Adrenal gland (tissue), 12 donors: ENCODE measurements around the gene HOXB8. TPM values are rescaled to one million over a fixed set of nuclear protein-coding genes. Genes with fewer than 3 reads are reported as not detected.
A peak's percentile ranks its signal among the peaks of the same experiment; 100 is the strongest.

Source experiments
- DNase-seq, 7 donors: peaks; one replicate each; pipeline ENCODE4 v3.0.0-alpha.2; 2019 to 2020
- H3K27ac ChIP-seq, 5 donors: fragments of 200-600 bp; sonication (generic) in 4 of 5; 1 replicate in 3 of 5; 2 replicates in 2 of 5; pipeline versions ENCODE4 v1.5.1 to v1.8.0; 2016 to 2020; ENCODE audit warnings: mild to moderate bottlenecking in 1 of 5
- H3K27me3 ChIP-seq: fragments of 200-600 bp; 2 replicates; pipeline ENCODE4 v1.8.0; 2021
- H3K36me3 ChIP-seq, 2 donors: fragments of 200-600 bp; replicated peaks in 1 of 2; 1 replicate in 1 of 2; 2 replicates in 1 of 2; pipeline versions ENCODE4 v1.5.1 to v1.8.0; 2018 to 2022
- H3K4me1 ChIP-seq, 2 donors: fragments of 200-600 bp; replicated peaks in 1 of 2; 1 replicate in 1 of 2; 2 replicates in 1 of 2; pipeline versions ENCODE4 v1.5.1 to v1.8.0; 2018 to 2021
- H3K4me3 ChIP-seq, 4 donors: fragments of 200-600 bp; sonication (generic) in 3 of 4; one replicate each; pipeline ENCODE4 v1.5.1; 2016 to 2018
- H3K9me3 ChIP-seq, 3 donors: fragments of 200-600 bp; sonication (generic) in 1 of 3; replicated peaks in 1 of 3; 1 replicate in 2 of 3; 2 replicates in 1 of 3; pipeline versions ENCODE4 v1.5.1 to v1.8.0; 2016 to 2021
- CTCF ChIP-seq, 6 experiments: fragments of 450-650 bp in 4 of 6; fragments of 200-600 bp in 2 of 6; sonication (generic) in 1 of 6; IDR thresholded peaks; 1 replicate in 5 of 6; 2 replicates in 1 of 6; pipeline versions ENCODE4 v1.5.1 to v1.8.0; 2016 to 2021; ENCODE audit warnings: antibody characterized with exemption in 6 of 6, mild to moderate bottlenecking in 2 of 6, moderate library complexity in 1 of 6
- POLR2A ChIP-seq, 2 donors: fragments of 450-650 bp; IDR thresholded peaks; one replicate each; pipeline ENCODE4 v1.6.1; 2017; ENCODE audit warnings: antibody characterized with exemption in 2 of 2, mild to moderate bottlenecking in 2 of 2, moderate library complexity in 1 of 2
- WGBS, 4 donors: extraction: QIAGEN DNeasy Blood & Tissue Kit in 2 of 4; methylation state at CpG; one replicate each; pipeline versions ENCODE4 v1.1.5 to v1.1.7; 2013 to 2017; 5-methylcytosine and 5-hydroxymethylcytosine counted together
- intact Hi-C, 2 donors: fragments of 100-400 bp; cut with DNase I; formaldehyde crosslinking; loops; one replicate each; pipeline versions ENCODE4 v1.14.1 to v1.15.0; 2022 to 2023
- polyA plus RNA-seq, 3 donors: library from polyadenylated mRNA; stranded (reverse); fragments of 200-250 nt in 2 of 3; fragments of 350-450 nt in 1 of 3; fragmentation: Illumina TruSeq in 1 of 3; extraction: RNeasy Lipid Tissue Mini Kit (QIAGEN cat#74804) in 1 of 3; gene quantifications; one replicate each; pipeline ENCODE4 v1.2.3, GENCODE V29; 2013 to 2014
- total RNA-seq, 9 donors: library from RNA; depleted of rRNA in 4 of 9; stranded (reverse); fragments of >200 nt in 4 of 9; fragments of 120-200 nt in 1 of 9; fragmentation: NEBNext Ultra II Directional in 1 of 9; extraction: Animal tissue kit (Norgen Biotek cat#: 25700) in 1 of 9; gene quantifications; one replicate each; pipeline versions ENCODE4 v1.1.0 to v1.2.4, GENCODE V29; 2013 to 2023
- donor health status: healthy with polysubstance abuse.
- donor health status: Bipolar disorder and iron deficiency.
- donor health status: DM: yes; HTN: yes; CAD: no.
- donor health status: DM: no; HTN: no; CAD: no.
- donor health status: DM: no; HTN: no; CAD: no.
- donor health status: DM: yes; HTN: yes; CAD: no.

The HOXB8 gene
- total and polyA plus RNA-seq, 12 donors, result 0.72 to 13.3 (median 5.9) TPM

DNA sequence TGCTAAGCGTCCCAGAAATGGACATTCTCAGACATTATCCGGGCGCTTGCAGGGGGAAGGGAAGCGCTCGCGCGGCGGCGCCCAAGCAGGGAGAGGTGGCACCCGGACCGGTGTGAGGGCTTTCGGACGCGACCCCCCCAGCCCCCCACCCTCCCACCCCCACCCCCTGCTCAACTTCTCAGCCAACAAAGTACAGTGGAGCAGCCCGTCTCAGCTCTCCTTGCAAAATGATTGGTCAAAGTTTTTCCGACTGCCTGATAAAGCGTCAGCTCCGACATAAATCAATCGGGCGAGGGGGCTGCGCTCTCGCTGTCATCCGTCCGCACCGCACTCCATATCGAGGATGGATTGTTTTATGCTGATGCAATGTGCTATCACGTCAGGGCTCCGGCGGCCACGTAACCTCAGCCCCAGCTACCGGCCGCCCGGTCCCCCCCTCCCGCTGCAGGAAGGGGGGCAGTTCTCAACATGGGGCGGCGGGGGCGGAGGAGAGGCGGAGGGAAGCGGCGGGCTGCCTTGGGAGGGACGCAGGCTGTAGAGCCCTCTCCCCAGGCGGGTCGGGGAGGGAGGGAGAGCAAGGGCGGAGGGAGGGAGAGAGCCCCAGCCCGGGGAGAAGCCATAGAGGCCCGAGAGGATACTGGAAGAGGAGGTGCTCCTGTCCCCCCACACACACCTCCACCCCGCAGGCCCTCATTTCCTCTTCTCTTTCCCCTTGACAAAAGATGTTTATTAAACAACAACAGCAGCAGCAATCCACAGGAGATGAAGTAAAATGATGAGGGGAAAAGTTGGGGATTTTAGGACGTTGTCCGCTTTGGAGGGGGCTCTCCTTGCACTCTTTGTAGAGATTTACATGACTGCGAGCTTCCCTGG, 11.4 kb upstream of the HOXB8 start, which contains the start of gene HOXB9:
HOXB9 (minus strand) TSS at position 114 of the 873 bp plus-strand sequence; CDS start at position 25, 89 bp downstream.
- Histone ChIP-seq H3K36me3 (no peaks in the 10 kb centered on the region), H3K4me1 (peaks cover 19 to 22% of the 10 kb centered on the region in 2 donors), H3K9me3 (no peaks in the 10 kb centered on the region), H3K27me3 (peaks cover 85% of the 10 kb centered on the region), H3K27ac (peak within 1 kb of the TSS in 2 of 5 donors; percentile 1 to 3), H3K4me3 (peak within 1 kb of the TSS in 2 of 4 donors; percentile 15 to 47)
- intact Hi-C loops, result loop anchor here in 1 of 2 donors (10.0 kb wide), 1 partner anchor 472 kb away; no protein-coding TSS in a partner anchor
- DNase-seq, result peak in 2 of 7 donors; percentile 43 to 51
- 1 to 3% (median 2%) methylated on average over 21 to 50 of the region's 50 CpGs for WGBS, 4 donors
- TF ChIP-seq POLR2A (IDR thresholded peaks at IDR 0.05) (no peak), CTCF (IDR thresholded peaks at IDR 0.05) (no peak)

DNA sequence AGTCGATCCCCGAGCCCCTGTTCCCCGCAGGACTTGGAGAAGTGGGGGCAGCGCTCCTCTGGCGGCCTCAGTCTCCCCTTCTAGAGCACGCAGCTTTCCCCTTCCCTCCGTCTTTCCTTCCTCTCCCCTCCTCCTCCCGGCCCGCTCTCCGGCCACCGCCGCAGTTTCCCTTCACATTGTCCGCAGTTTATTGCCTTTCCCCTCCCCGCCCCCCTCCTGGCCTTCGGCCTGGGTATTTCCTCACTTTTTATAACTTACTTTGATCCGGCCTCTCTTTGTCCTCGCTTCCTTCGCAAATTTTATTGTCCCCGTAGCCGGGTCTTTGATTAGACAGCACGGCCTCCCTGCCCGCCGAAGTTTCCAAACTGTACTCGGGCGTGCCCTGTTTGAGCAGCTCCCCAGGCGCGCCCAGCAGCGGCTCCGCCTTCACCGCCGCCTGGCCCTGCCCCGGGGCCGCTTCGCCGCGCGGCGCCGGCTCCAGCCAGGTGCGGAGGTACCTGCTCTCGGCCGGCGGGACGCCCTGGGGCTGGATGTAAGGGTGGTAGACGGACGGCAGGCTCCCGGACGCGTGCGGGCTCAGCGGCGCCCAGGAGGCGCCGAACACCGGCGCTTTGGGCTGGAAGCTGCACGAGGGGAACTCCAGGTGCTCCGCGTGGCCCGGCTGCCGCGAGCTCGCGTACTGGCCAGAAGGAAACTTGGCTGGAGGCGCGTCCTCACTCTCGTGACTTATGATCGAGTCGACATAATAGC, 10.6 kb upstream of the HOXB8 start:
- peaks cover 82% of the 10 kb centered on the region for H3K27me3 ChIP-seq
- H3K36me3 ChIP-seq, result no peaks in the 10 kb centered on the region
- no peak for TF ChIP-seq CTCF (IDR thresholded peaks at IDR 0.05)
- no peak for TF ChIP-seq POLR2A (IDR thresholded peaks at IDR 0.05)
- peaks cover 19 to 22% of the 10 kb centered on the region in 2 donors for H3K4me1 ChIP-seq
- no peaks in the 10 kb centered on the region for H3K9me3 ChIP-seq
- DNase-seq, result peak in 3 of 7 donors; percentile 34 to 45 (median 41)
- peak overlapping the region in 1 of 5 donors; percentile 3 for H3K27ac ChIP-seq
- peak overlapping the region in 2 of 4 donors; percentile 15 to 47 for H3K4me3 ChIP-seq
- intact Hi-C loops, result loop anchor here in 1 of 2 donors (10.0 kb wide), 1 partner anchor 471 kb away; no protein-coding TSS in a partner anchor
- WGBS, 4 donors, result 1% methylated on average over 44 to 69 of the region's 69 CpGs

DNA sequence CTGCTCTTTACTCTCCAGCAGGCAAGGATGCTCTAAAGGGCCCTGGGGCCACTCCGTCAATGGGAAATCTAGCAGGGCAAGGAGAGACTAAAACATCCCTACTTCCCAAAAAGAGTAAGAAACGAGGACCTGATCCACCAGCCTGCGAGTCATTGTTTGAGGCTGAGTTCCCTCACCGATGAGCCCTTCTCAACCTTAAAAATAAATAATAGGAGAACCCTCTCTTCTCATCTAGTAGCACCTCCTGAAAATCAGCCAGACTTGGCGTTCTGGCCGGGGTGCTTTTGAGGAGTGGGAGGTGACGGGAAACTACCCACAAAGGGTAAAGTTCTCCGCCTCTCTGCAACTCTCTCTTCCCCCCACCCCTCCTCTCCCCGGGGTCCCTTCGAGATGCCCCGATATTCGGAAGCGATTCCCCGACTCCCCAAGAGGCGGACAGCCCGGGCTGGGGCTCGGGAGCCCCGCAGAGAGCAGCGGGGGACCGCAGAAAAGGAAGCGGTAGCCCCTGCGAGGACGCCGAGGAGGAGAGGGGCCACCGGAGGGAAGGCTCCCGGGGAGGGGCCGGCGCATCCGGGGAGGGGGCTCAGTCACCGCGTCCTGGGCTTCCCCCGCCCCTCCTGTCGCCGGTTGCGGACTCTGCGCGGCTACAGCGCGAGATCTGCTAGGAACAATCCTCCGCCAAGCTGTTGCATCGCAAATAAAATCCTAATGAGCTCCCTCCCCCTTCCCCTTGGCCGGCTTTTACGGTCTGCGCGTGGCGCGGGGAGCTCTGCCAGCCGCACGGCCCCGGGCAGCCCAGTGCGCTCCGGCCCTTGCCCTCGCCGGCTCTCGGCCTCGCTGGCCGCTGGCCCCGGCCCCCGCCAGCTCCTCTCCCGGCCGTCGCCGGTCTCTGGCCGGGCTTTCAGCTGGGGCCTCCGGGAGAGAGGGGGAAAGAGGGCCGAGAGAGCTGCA, 9.7 kb upstream of the HOXB8 start:
- H3K36me3 ChIP-seq, result no peaks in the 10 kb centered on the region
- DNase-seq, result no peak
- no peaks in the 10 kb centered on the region for H3K9me3 ChIP-seq
- TF ChIP-seq POLR2A (IDR thresholded peaks at IDR 0.05) (no peak), CTCF (IDR thresholded peaks at IDR 0.05) (no peak)
- 4 to 24% (median 6%) methylated on average over 12 to 66 of the region's 66 CpGs for WGBS, 4 donors
- H3K4me1 ChIP-seq, result peaks cover 19 to 22% of the 10 kb centered on the region in 2 donors
- H3K27ac ChIP-seq, result peak overlapping the region in 2 of 5 donors; percentile 1 to 3
- H3K4me3 ChIP-seq, result peak overlapping the region in 2 of 4 donors; percentile 15 to 47
- peaks cover 83% of the 10 kb centered on the region for H3K27me3 ChIP-seq
- intact Hi-C loops, result loop anchor here in 1 of 2 donors (10.0 kb wide), 1 partner anchor 470 kb away; no protein-coding TSS in a partner anchor
